Epithelial cell of esophagus (primary cell): ENCODE data around the gene TIMM10.
"Not testable (repeated sequence)": the region's sequence is repeated elsewhere in the genome, so short reads cannot be mapped to it uniquely, and the experiment has no call there.

Experiments
- DNase-seq: peaks from one replicate; pipeline ENCODE4 v3.0.0; 2010; ENCODE audit warnings: low read depth
- H3K4me3 ChIP-seq: 2 replicates; pipeline ENCODE4 v1.5.1; 2011; ENCODE audit warnings: mild to moderate bottlenecking, low read length, control low read depth
- CTCF ChIP-seq: IDR thresholded peaks from 2 replicates; pipeline ENCODE4 v1.5.1; 2011; ENCODE audit warnings: low read depth, mild to moderate bottlenecking, low read length, control low read depth, inconsistent platforms; ENCODE audit not compliant: insufficient read depth; ENCODE audit errors: missing control alignments

TIMM10 gene

GRCh38 chr11:57542582-57542981, 12.0 kb upstream of the TIMM10 start:
- H3K4me3 ChIP-seq = no peak overlapping the region
- no peak for TF ChIP-seq CTCF
- DNase-seq = no peak

- no peak for DNase-seq
- TF ChIP-seq CTCF = no peak
- no peak overlapping the region for H3K4me3 ChIP-seq
Measured at GRCh38 chr11:57541169-57541568, 10.6 kb upstream of the TIMM10 start.

GRCh38 chr11:57539342-57539741, 8.8 kb upstream of the TIMM10 start:
- no peak overlapping the region for H3K4me3 ChIP-seq
- TF ChIP-seq CTCF = no peak
- DNase-seq = peak; percentile 13

- no peak for DNase-seq
- H3K4me3 ChIP-seq = no peak within 1 kb of the TSS
- no peak for TF ChIP-seq CTCF
Measured at GRCh38 chr11:57536947-57537619, 6.5 kb upstream of the TIMM10 start, which contains the start of gene SMTNL1. Gene SMTNL1, plus strand, starts transcription at chr11:57537595. Its CDS starts 5,048 bp downstream, at chr11:57542643.

- DNase-seq, H3K4me3 ChIP-seq: not testable (repeated sequence)
Measured at GRCh38 chr11:57534449-57534848, 3.9 kb upstream of the TIMM10 start.

GRCh38 chr11:57530215-57530595, 349 bp downstream of the TIMM10 start:
- H3K4me3 ChIP-seq = peak overlapping the region; percentile 99
- no peak for TF ChIP-seq CTCF
- DNase-seq = no peak

- peak; percentile 54 for DNase-seq
- no peak overlapping the region for H3K4me3 ChIP-seq
- TF ChIP-seq CTCF = no peak
Measured at GRCh38 chr11:57529012-57529411, 1.5 kb downstream of the TIMM10 start.
